ENCODE data around the gene TNFRSF21. TPM values are rescaled to one million over a fixed set of nuclear protein-coding genes. Genes with fewer than 3 reads are reported as not detected.

TNFRSF21 gene
- total RNA-seq, 2 donors from 2014 or later: 7.3 to 15.3 TPM

- Histone ChIP-seq H3K4me3 (no peak overlapping the region), H3K36me3 (no peaks in the 10 kb centered on the region), H3K27me3 (replicated peaks; ENCODE audit: insufficient read depth) (no peaks in the 10 kb centered on the region), H3K9me3 (no peaks in the 10 kb centered on the region), H3K27ac (no peak overlapping the region), H3K4me1 (ENCODE audit: control insufficient read depth in 1 of 2, low read depth in 2 of 2) (no peaks in the 10 kb centered on the region)
- DNase-seq (ENCODE audit: low spot score) (no peak), ATAC-seq (ENCODE audit: insufficient number of reproducible peaks, low FRiP score, low read depth) (no peak)
- no peak for TF ChIP-seq CTCF (IDR thresholded peaks at IDR 0.05)
These were observed 47.5 kb downstream of the TNFRSF21 start for GRCh38 chr6:47262231-47262630.

- Histone ChIP-seq H3K36me3 (no peaks in the 10 kb centered on the region), H3K27ac (no peak overlapping the region), H3K4me3 (no peak overlapping the region), H3K4me1 (ENCODE audit: control insufficient read depth in 1 of 2, low read depth in 2 of 2) (no peaks in the 10 kb centered on the region), H3K9me3 (no peaks in the 10 kb centered on the region), H3K27me3 (replicated peaks; ENCODE audit: insufficient read depth) (no peaks in the 10 kb centered on the region)
- DNase-seq (ENCODE audit: low spot score): no peak
- TF ChIP-seq CTCF (IDR thresholded peaks at IDR 0.05): no peak
- ATAC-seq (ENCODE audit: insufficient number of reproducible peaks, low FRiP score, low read depth): no peak
These were observed 48.5 kb downstream of the TNFRSF21 start for GRCh38 chr6:47261191-47261590.

GRCh38 chr6:47260021-47260420 lies 49.7 kb downstream of the TNFRSF21 start:
- H3K27ac ChIP-seq: no peak overlapping the region
- no peak for ATAC-seq (ENCODE audit: insufficient number of reproducible peaks, low FRiP score, low read depth)
- TF ChIP-seq CTCF (IDR thresholded peaks at IDR 0.05): no peak
- no peaks in the 10 kb centered on the region for H3K4me1 ChIP-seq (ENCODE audit: control insufficient read depth in 1 of 2, low read depth in 2 of 2)
- H3K27me3 ChIP-seq (replicated peaks; ENCODE audit: insufficient read depth): no peaks in the 10 kb centered on the region
- no peaks in the 10 kb centered on the region for H3K36me3 ChIP-seq
- H3K9me3 ChIP-seq: no peaks in the 10 kb centered on the region
- DNase-seq (ENCODE audit: low spot score): no peak
- no peak overlapping the region for H3K4me3 ChIP-seq

GRCh38 chr6:47258724-47259347 lies 50.9 kb downstream of the TNFRSF21 start:
- no peak for ATAC-seq (ENCODE audit: insufficient number of reproducible peaks, low FRiP score, low read depth)
- no peak for DNase-seq (ENCODE audit: low spot score)
- Histone ChIP-seq H3K4me1 (ENCODE audit: control insufficient read depth in 1 of 2, low read depth in 2 of 2) (no peaks in the 10 kb centered on the region), H3K36me3 (no peaks in the 10 kb centered on the region), H3K27me3 (replicated peaks; ENCODE audit: insufficient read depth) (no peaks in the 10 kb centered on the region), H3K9me3 (no peaks in the 10 kb centered on the region), H3K4me3 (no peak overlapping the region), H3K27ac (no peak overlapping the region)
- TF ChIP-seq CTCF (IDR thresholded peaks at IDR 0.05): no peak

- no peak for ATAC-seq (ENCODE audit: insufficient number of reproducible peaks, low FRiP score, low read depth)
- Histone ChIP-seq H3K9me3 (no peaks in the 10 kb centered on the region), H3K27me3 (replicated peaks; ENCODE audit: insufficient read depth) (no peaks in the 10 kb centered on the region), H3K4me3 (no peak overlapping the region), H3K4me1 (ENCODE audit: control insufficient read depth in 1 of 2, low read depth in 2 of 2) (no peaks in the 10 kb centered on the region), H3K27ac (no peak overlapping the region), H3K36me3 (no peaks in the 10 kb centered on the region)
- no peak for TF ChIP-seq CTCF (IDR thresholded peaks at IDR 0.05)
- no peak for DNase-seq (ENCODE audit: low spot score)
These were observed 52.5 kb downstream of the TNFRSF21 start for GRCh38 chr6:47256981-47257730.

Data from thoracic aorta (tissue), 2 donors.